K562 (cell line): ENCODE data around the gene SERPINA5. TPM values are rescaled to one million over a fixed set of nuclear protein-coding genes. Genes with fewer than 3 reads are reported as not detected.

ENCODE experiments used
- ATAC-seq: fragments of 200-7000 bp; cut with Tn5 transposase; 3 replicates; pipeline ENCODE4 v1.9.1; 2020; ENCODE audit warnings: moderate library complexity
- BruUV-seq: library from RNA; stranded (reverse); fragments of 400-500 nt; replicated peaks from 2 replicates; lab custom pipeline; 2021; lab: Mats Ljungman, UMichigan
- CTCF ChIA-PET: fragments of 300-600 bp; formaldehyde crosslinking; extraction: SDS; loops from one replicate; lab custom pipeline; 2021; ENCODE audit warnings: low intra/inter-chr PET ratio; lab: Yijun Ruan, JAX
- POLR2A ChIA-PET: fragments of 300-600, 350-650 bp; sonication (Branson Sonifier 250); formaldehyde crosslinking; extraction: SDS; loops from one replicate; lab custom pipeline; 2021; ENCODE audit warnings: antibody characterized with exemption, inconsistent platforms; lab: Yijun Ruan, JAX
- DNase-seq, 4 experiments: peaks; one replicate each; pipeline versions ENCODE4 v3.0.0 to v3.0.0-alpha.2; 2011 to 2018; ENCODE audit warnings: low spot score in 3 of 4, mixed read lengths in 3 of 4; ENCODE audit errors: extremely low read depth in 1 of 4
- FAIRE-seq: peaks from 2 replicates; lab custom pipeline; 2011; peaks lifted over from hg19 to GRCh38; lab: Jason Lieb, UNC
- H2AFZ ChIP-seq: 2 replicates; pipeline ENCODE4 v1.6.0; 2011; ENCODE audit warnings: low read depth, low read length, control low read depth, inconsistent platforms
- H3K27ac ChIP-seq: fragments of 200-600 bp; 3 replicates; pipeline ENCODE4 v1.8.0; 2011; ENCODE audit warnings: low read depth, mild to moderate bottlenecking, control low read depth, inconsistent platforms, low read length, moderate library complexity, mixed read lengths; ENCODE audit errors: extremely low read depth
- H3K27me3 ChIP-seq, 2 experiments: fragments of 300-600 bp in 1 of 2; 2 replicates in 1 of 2; 3 replicates in 1 of 2; pipeline versions ENCODE4 v1.6.0 to v1.8.0; 2011; ENCODE audit warnings: inconsistent platforms in 2 of 2, low read length in 2 of 2, mild to moderate bottlenecking in 1 of 2, mixed read lengths in 1 of 2, moderate library complexity in 1 of 2; ENCODE audit not compliant: control insufficient read depth in 2 of 2, insufficient read depth in 2 of 2
- H3K36me3 ChIP-seq: fragments of 300-600 bp; 3 replicates; pipeline ENCODE4 v1.8.0; 2011; ENCODE audit warnings: mild to moderate bottlenecking, low read length, inconsistent platforms; ENCODE audit not compliant: control insufficient read depth, insufficient read depth
- H3K4me1 ChIP-seq, 2 experiments: fragments of 200-600 bp in 1 of 2; replicated peaks in 1 of 2; 2 replicates in 1 of 2; 3 replicates in 1 of 2; pipeline versions ENCODE4 v1.5.1 to v1.8.0; 2011; ENCODE audit warnings: inconsistent platforms in 2 of 2, low read length in 2 of 2, mild to moderate bottlenecking in 1 of 2, mixed read lengths in 1 of 2, moderate library complexity in 1 of 2; ENCODE audit not compliant: control insufficient read depth in 2 of 2, insufficient read depth in 2 of 2
- H3K4me2 ChIP-seq: 2 replicates; pipeline ENCODE4 v1.6.1; 2011; ENCODE audit warnings: low read length, control low read depth, inconsistent platforms, mixed read lengths; ENCODE audit not compliant: insufficient read depth
- H3K4me3 ChIP-seq: fragments of 200-600 bp; sonication (generic), shearing (Covaris generic); 2 replicates; pipeline ENCODE4 v1.5.1; 2016; ENCODE audit warnings: control low read depth, inconsistent platforms
- H3K79me2 ChIP-seq: fragments of 200-600 bp; 3 replicates; pipeline ENCODE4 v1.8.0; 2011; ENCODE audit warnings: low read length, inconsistent platforms; ENCODE audit not compliant: control insufficient read depth, insufficient read depth
- H3K9ac ChIP-seq, 2 experiments: 2 replicates each; pipeline versions ENCODE4 v1.6.0 to v1.6.1; 2011; ENCODE audit warnings: low read depth in 2 of 2, low read length in 2 of 2, control low read depth in 1 of 2, inconsistent platforms in 1 of 2, mild to moderate bottlenecking in 1 of 2, mixed read lengths in 1 of 2; ENCODE audit not compliant: insufficient read depth in 1 of 2
- H3K9me1 ChIP-seq: one replicate; pipeline ENCODE4 v1.6.0; 2011; ENCODE audit warnings: inconsistent platforms, mild to moderate bottlenecking, low read length, moderate library complexity; ENCODE audit not compliant: control insufficient read depth, insufficient read depth
- H3K9me3 ChIP-seq: replicated peaks from 2 replicates; pipeline ENCODE4 v1.5.1; 2011; ENCODE audit warnings: low read depth, low read length, inconsistent platforms; ENCODE audit not compliant: control insufficient read depth, insufficient read depth
- H4K20me1 ChIP-seq: replicated peaks from 2 replicates; pipeline ENCODE4 v1.6.1; 2011; ENCODE audit warnings: low read length, inconsistent platforms, mixed read lengths; ENCODE audit not compliant: control insufficient read depth, insufficient read depth
- MEIS2 ChIP-seq: fragments of 450-650 bp; IDR thresholded peaks from 2 replicates; pipeline ENCODE4 v1.6.1; 2014; ENCODE audit warnings: mild to moderate bottlenecking; ENCODE audit not compliant: partially characterized antibody
- NFIX ChIP-seq: fragments of 250-450 bp; sonication (Bioruptor Pico); IDR thresholded peaks from 2 replicates; pipeline ENCODE4 v1.4.0; 2020; ENCODE audit warnings: low read depth, mild to moderate bottlenecking, moderate library complexity
- RBM15 ChIP-seq: fragments of 200-400 bp; formaldehyde crosslinking; IDR thresholded peaks from 2 replicates; pipeline ENCODE4 v1.6.1; 2018; ENCODE audit warnings: mild to moderate bottlenecking, low read length, moderate library complexity; ENCODE audit not compliant: insufficient read depth
- SRSF7 ChIP-seq: fragments of 200-400 bp; formaldehyde crosslinking; optimal IDR thresholded peaks from 2 replicates; pipeline ENCODE3; 2017; ENCODE audit warnings: mild to moderate bottlenecking, low read depth, low read length
- TFAM ChIP-seq: fragments of 250-450 bp; sonication (Bioruptor Pico); conservative IDR thresholded peaks from 2 replicates; pipeline ENCODE4 v1.5.0; 2021; ENCODE audit warnings: mild to moderate bottlenecking, moderate library complexity
- ZBTB17 ChIP-seq: fragments of 450-650 bp; formaldehyde crosslinking; IDR thresholded peaks from 2 replicates; pipeline ENCODE4 v1.4.0; 2020; ENCODE audit warnings: mild to moderate bottlenecking
- ZC3H11A ChIP-seq: IDR thresholded peaks from 2 replicates; pipeline ENCODE4 v1.6.1; 2012; ENCODE audit warnings: low read depth, low read length, improper control_type of control experiment
- ZNF197 ChIP-seq: fragments of 200-800 bp; sonication (Bioruptor generic); IDR thresholded peaks from 2 replicates; pipeline ENCODE4 v1.6.1; 2016; ENCODE audit warnings: low read depth, missing genetic modification characterization, missing compliant biosample characterization
- ZNF253 ChIP-seq: fragments of 250-450 bp; sonication (Bioruptor Pico); conservative IDR thresholded peaks from 2 replicates; pipeline ENCODE4 v1.6.1; 2021; ENCODE audit warnings: mild to moderate bottlenecking
- ZNF280A ChIP-seq: fragments of 450-650 bp; IDR thresholded peaks from 2 replicates; pipeline ENCODE4 v1.6.1; 2018; ENCODE audit warnings: mild to moderate bottlenecking, low read depth; ENCODE audit not compliant: partially characterized antibody
- WGBS: fragments of 100-300 bp; shearing (Covaris generic); methylation state at CpG from one replicate; pipeline ENCODE4 v1.1.6; 2016; ENCODE audit warnings: low coverage, mixed read lengths; ENCODE audit not compliant: insufficient coverage; ENCODE audit errors: missing lambda C conversion rate; 5-methylcytosine and 5-hydroxymethylcytosine counted together
- in situ Hi-C: fragments of 300-500 bp; cut with MboI; formaldehyde crosslinking; loops from 4 replicates; pipeline ENCODE4 v1.15.0; 2018; ENCODE audit warnings: inconsistent platforms, mixed read lengths
- intact Hi-C: fragments of 100-400 bp; cut with micrococcal nuclease; formaldehyde crosslinking; loops from 2 replicates; pipeline ENCODE4 v1.14.2; 2022
- polyA plus RNA-seq, 8 experiments: library from polyadenylated mRNA; depleted of rRNA in 4 of 8; stranded (reverse) in 5 of 8; unstranded in 3 of 8; fragments of >200 nt; fragmentation: Nextera tagmentation in 2 of 8; fragmentation: Illumina TruSeq in 1 of 8; extraction: Ambion mirVana in 2 of 8; extraction: Trizol in 1 of 8; gene quantifications; 2 replicates each; pipeline versions ENCODE4 v1.2.1 to v1.2.3, GENCODE V29; 2011 to 2014; ENCODE audit warnings: inconsistent platforms in 1 of 8, missing spikeins in 1 of 8
- total RNA-seq, 7 experiments: library from RNA; depleted of rRNA in 6 of 7; stranded (reverse); fragments of >200 nt in 6 of 7; fragmentation: Illumina TruSeq in 2 of 7; extraction: Trizol in 2 of 7; gene quantifications; 2 replicates each; pipeline versions ENCODE4 v1.2.1 to v1.2.3, GENCODE V29; 2011 to 2021; ENCODE audit warnings: low replicate concordance in 1 of 7
- TF ChIP-seq, protein P1 (sequence below), 2 experiments: fragments of 450-650 bp in 1 of 2; IDR thresholded peaks; 2 replicates each; pipeline ENCODE4 v1.6.1; 2011 to 2017; ENCODE audit warnings: low read depth in 2 of 2, antibody characterized with exemption in 1 of 2, borderline replicate concordance in 1 of 2, low read length in 1 of 2, mild to moderate bottlenecking in 1 of 2, mixed read lengths in 1 of 2; ENCODE audit not compliant: control insufficient read depth in 1 of 2

Gene SERPINA5
- total and polyA plus RNA-seq, 9 of the 15 experiments (the other 6 are each of a cell fraction or from before 2014, with no cell fraction given), result 0.38 TPM; not detected in 8

DNA sequence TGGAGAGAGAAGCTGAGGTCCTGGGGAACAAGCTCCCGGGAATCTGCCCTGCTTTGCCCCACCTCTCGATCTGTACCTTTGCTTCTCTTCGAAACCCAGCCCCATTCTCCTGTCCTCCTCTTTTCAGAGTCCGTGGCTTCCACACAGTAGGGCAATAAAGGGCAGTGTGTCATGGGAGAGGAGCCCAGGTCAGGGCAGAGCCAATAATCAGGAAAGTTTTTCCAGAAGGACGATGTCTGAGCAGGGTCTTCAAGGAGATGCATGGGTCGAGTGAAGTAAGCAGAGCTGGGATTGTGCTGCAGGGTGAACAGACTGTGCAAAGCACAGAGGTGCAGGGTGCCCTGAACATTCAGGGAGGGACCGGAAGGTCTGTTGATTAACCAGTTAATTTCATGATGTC lies 42.0 kb upstream of the SERPINA5 start:
- intact Hi-C loops, result no loop called here
- no peaks in the 10 kb centered on the region for H3K36me3 ChIP-seq
- DNase-seq (no peak), FAIRE-seq (no peak), ATAC-seq (no peak)
- no TSS peak for BruUV-seq
- in situ Hi-C loops, result no loop called here
- H3K4me3 ChIP-seq, result no peak overlapping the region
- H2AFZ ChIP-seq, result no peak overlapping the region
- H3K9me3 ChIP-seq, result no peaks in the 10 kb centered on the region
- H3K4me1 ChIP-seq, result no peaks in the 10 kb centered on the region
- H3K9me1 ChIP-seq, result no peaks in the 10 kb centered on the region
- H3K79me2 ChIP-seq, result no peaks in the 10 kb centered on the region
- no peak overlapping the region for H3K4me2 ChIP-seq
- TF ChIP-seq ZBTB17 (CRISPR knock-in tag) (no peak), ZC3H11A (no peak), NFIX (no peak), ZNF280A (no peak), ZNF197 (CRISPR knock-in tag) (no peak), TFAM (no peak), SRSF7 (no peak), MEIS2 (no peak), ZNF253 (CRISPR knock-in tag) (no peak), RBM15 (no peak)
- TF ChIP-seq, protein P1, sequence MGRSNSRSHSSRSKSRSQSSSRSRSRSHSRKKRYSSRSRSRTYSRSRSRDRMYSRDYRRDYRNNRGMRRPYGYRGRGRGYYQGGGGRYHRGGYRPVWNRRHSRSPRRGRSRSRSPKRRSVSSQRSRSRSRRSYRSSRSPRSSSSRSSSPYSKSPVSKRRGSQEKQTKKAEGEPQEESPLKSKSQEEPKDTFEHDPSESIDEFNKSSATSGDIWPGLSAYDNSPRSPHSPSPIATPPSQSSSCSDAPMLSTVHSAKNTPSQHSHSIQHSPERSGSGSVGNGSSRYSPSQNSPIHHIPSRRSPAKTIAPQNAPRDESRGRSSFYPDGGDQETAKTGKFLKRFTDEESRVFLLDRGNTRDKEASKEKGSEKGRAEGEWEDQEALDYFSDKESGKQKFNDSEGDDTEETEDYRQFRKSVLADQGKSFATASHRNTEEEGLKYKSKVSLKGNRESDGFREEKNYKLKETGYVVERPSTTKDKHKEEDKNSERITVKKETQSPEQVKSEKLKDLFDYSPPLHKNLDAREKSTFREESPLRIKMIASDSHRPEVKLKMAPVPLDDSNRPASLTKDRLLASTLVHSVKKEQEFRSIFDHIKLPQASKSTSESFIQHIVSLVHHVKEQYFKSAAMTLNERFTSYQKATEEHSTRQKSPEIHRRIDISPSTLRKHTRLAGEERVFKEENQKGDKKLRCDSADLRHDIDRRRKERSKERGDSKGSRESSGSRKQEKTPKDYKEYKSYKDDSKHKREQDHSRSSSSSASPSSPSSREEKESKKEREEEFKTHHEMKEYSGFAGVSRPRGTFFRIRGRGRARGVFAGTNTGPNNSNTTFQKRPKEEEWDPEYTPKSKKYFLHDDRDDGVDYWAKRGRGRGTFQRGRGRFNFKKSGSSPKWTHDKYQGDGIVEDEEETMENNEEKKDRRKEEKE (IDR thresholded peaks at IDR 0.05; ENCODE audit: borderline replicate concordance in 1 of 2, control insufficient read depth in 1 of 2, low read depth in 2 of 2, low read length in 1 of 2), result no peak
- 2% methylated on average over 7 of the region's 7 CpGs for WGBS
- no peaks in the 10 kb centered on the region for H4K20me1 ChIP-seq
- no peak overlapping the region for H3K27ac ChIP-seq
- no peak overlapping the region for H3K9ac ChIP-seq
- peaks cover 0 to 6% of the 10 kb centered on the region in 2 experiments; a peak in 2 of 5 replicates for H3K27me3 ChIP-seq
- ChIA-PET POLR2A (no interaction called here), CTCF (no interaction called here)
